Gastrocnemius medialis (tissue), 4 donors: Measurements from ENCODE around the gene LBX1.

ENCODE experiments used
- CTCF ChIP-seq, 5 experiments: fragments of 450-650 bp in 3 of 5; fragments of 200-600 bp in 2 of 5; sonication (generic) in 2 of 5; IDR thresholded peaks in 4 of 5; conservative IDR thresholded peaks in 1 of 5; 1 replicate in 4 of 5; 2 replicates in 1 of 5; pipeline ENCODE4 v1.5.1; 2016 to 2019; ENCODE audit warnings: antibody characterized with exemption in 5 of 5, mild to moderate bottlenecking in 3 of 5, moderate library complexity in 3 of 5
- POLR2A ChIP-seq, 2 donors: fragments of 450-650 bp; IDR thresholded peaks; one replicate each; pipeline ENCODE4 v1.6.1; 2017; ENCODE audit warnings: antibody characterized with exemption in 2 of 2, mild to moderate bottlenecking in 2 of 2, moderate library complexity in 2 of 2

GRCh38 chr10:101272229-101272868, 43.1 kb upstream of the LBX1 start:
- TF ChIP-seq CTCF (IDR thresholded peaks at IDR 0.05 in 4 of 5, conservative IDR thresholded peaks at IDR 0.05 in 1 of 5) (peak; percentile 50 to 77 (median 71)), POLR2A (IDR thresholded peaks at IDR 0.05) (no peak)
